GM12878 (cell line): Measurements from ENCODE around the gene TRAK2. TPM values are rescaled to one million over a fixed set of nuclear protein-coding genes. Genes with fewer than 3 reads are reported as not detected.

Experiments used
- ATAC-seq: fragments of 200-7000 bp; cut with Tn5 transposase; 3 replicates; pipeline ENCODE4 v1.9.1; 2020; ENCODE audit warnings: mild to moderate bottlenecking, moderate library complexity
- BruUV-seq: library from RNA; stranded (reverse); fragments of 400-500 nt; replicated peaks from 2 replicates; lab custom pipeline; 2021; lab: Mats Ljungman, UMichigan
- CTCF ChIA-PET: fragments of 300-600 bp; sonication (Branson Sonifier 250); formaldehyde crosslinking; extraction: SDS; loops from one replicate; lab custom pipeline; 2021; ENCODE audit warnings: inconsistent platforms; lab: Yijun Ruan, JAX
- POLR2A ChIA-PET: fragments of 350-600 bp; formaldehyde crosslinking; extraction: SDS; loops from one replicate; lab custom pipeline; 2021; ENCODE audit warnings: inconsistent platforms; lab: Charles Lee
- RAD21 ChIA-PET: fragments of 300-600 bp; sonication (Branson Sonifier 250); formaldehyde crosslinking; loops from one replicate; lab custom pipeline; 2023; ENCODE audit warnings: antibody characterized with exemption; ENCODE audit not compliant: unreplicated experiment; lab: Charles Lee
- SMC1A ChIA-PET: fragments of 300-600 bp; sonication (Branson Sonifier 250); formaldehyde crosslinking; loops from one replicate; lab custom pipeline; 2023; ENCODE audit not compliant: unreplicated experiment, uncharacterized antibody; lab: Charles Lee
- DNase-seq: peaks from one replicate; pipeline ENCODE4 v3.0.0-alpha.2; 2011; ENCODE audit warnings: low read depth, low spot score
- FAIRE-seq: peaks from 3 replicates; lab custom pipeline; 2011; peaks lifted over from hg19 to GRCh38; lab: Jason Lieb, UNC
- H2AFZ ChIP-seq: 2 replicates; pipeline ENCODE4 v1.6.0; 2011; ENCODE audit warnings: low read depth, low read length, control low read depth; ENCODE audit not compliant: control insufficient read depth
- H3K27ac ChIP-seq: 2 replicates; pipeline ENCODE4 v1.5.1; 2011; ENCODE audit warnings: control low read depth; ENCODE audit not compliant: control insufficient read depth, insufficient read depth
- H3K27me3 ChIP-seq, 2 experiments: replicated peaks in 1 of 2; 2 replicates each; pipeline versions ENCODE4 v1.6.0 to v1.6.1; 2011; ENCODE audit warnings: low read length in 1 of 2; ENCODE audit not compliant: control insufficient read depth in 2 of 2, insufficient read depth in 2 of 2
- H3K36me3 ChIP-seq, 2 experiments: 2 replicates each; pipeline ENCODE4 v1.5.1; 2011; ENCODE audit warnings: low read length in 1 of 2; ENCODE audit not compliant: control insufficient read depth in 2 of 2, insufficient read depth in 2 of 2
- H3K4me1 ChIP-seq: 2 replicates; pipeline ENCODE4 v1.6.1; 2011; ENCODE audit warnings: mild to moderate bottlenecking, low read length, moderate library complexity, mixed read lengths; ENCODE audit not compliant: control insufficient read depth, insufficient read depth
- H3K4me2 ChIP-seq: 2 replicates; pipeline ENCODE4 v1.6.0; 2011; ENCODE audit warnings: control low read depth; ENCODE audit not compliant: control insufficient read depth, insufficient read depth
- H3K4me3 ChIP-seq: fragments of 200-600 bp; sonication (generic); 2 replicates; pipeline ENCODE4 v1.5.1; 2016
- H3K79me2 ChIP-seq: 2 replicates; pipeline ENCODE4 v1.6.0; 2011; ENCODE audit warnings: low read length; ENCODE audit not compliant: control insufficient read depth, insufficient read depth
- H3K9ac ChIP-seq: 2 replicates; pipeline ENCODE4 v1.8.0; 2011; ENCODE audit warnings: low read length, control low read depth, mixed read lengths; ENCODE audit not compliant: control insufficient read depth, insufficient read depth
- H3K9me3 ChIP-seq: replicated peaks from 3 replicates; pipeline ENCODE4 v1.5.1; 2011; ENCODE audit warnings: mild to moderate bottlenecking, low read length; ENCODE audit not compliant: control insufficient read depth, insufficient read depth
- H4K20me1 ChIP-seq: 2 replicates; pipeline ENCODE4 v1.6.0; 2011; ENCODE audit not compliant: control insufficient read depth, insufficient read depth
- IRF4 ChIP-seq: IDR thresholded peaks from 2 replicates; pipeline ENCODE4 v1.6.1; 2011; ENCODE audit warnings: low read depth, low read length
- NFIC ChIP-seq: IDR thresholded peaks from 2 replicates; pipeline ENCODE4 v1.6.1; 2012; ENCODE audit warnings: low read depth, mild to moderate bottlenecking, inconsistent platforms, low read length, moderate library complexity
- NFXL1 ChIP-seq: fragments of 450-650 bp; IDR thresholded peaks from 2 replicates; pipeline ENCODE4 v1.6.1; 2017; ENCODE audit warnings: antibody characterized with exemption, mild to moderate bottlenecking, borderline replicate concordance
- NR2F1 ChIP-seq: fragments of 450-650 bp; conservative IDR thresholded peaks from 2 replicates; pipeline ENCODE4 v1.6.1; 2017; ENCODE audit warnings: mild to moderate bottlenecking
- SMAD1 ChIP-seq: fragments of 450-650 bp; IDR thresholded peaks from 2 replicates; pipeline ENCODE4 v1.6.1; 2018; ENCODE audit warnings: mild to moderate bottlenecking, low read depth; ENCODE audit not compliant: partially characterized antibody
- SMARCA5 ChIP-seq: fragments of 450-650 bp; IDR thresholded peaks from 2 replicates; pipeline ENCODE4 v1.6.1; 2017; ENCODE audit warnings: mild to moderate bottlenecking
- STAT1 ChIP-seq: fragments of 450-650 bp; conservative IDR thresholded peaks from 2 replicates; pipeline ENCODE4 v1.6.1; 2014; ENCODE audit warnings: antibody characterized with exemption, mild to moderate bottlenecking
- TARDBP ChIP-seq: IDR thresholded peaks from 2 replicates; pipeline ENCODE4 v1.6.1; 2016; ENCODE audit warnings: borderline replicate concordance
- YY1 ChIP-seq: IDR thresholded peaks from 2 replicates; pipeline ENCODE4 v1.6.1; 2011; ENCODE audit warnings: low read depth, mild to moderate bottlenecking, low read length
- ZBTB11 ChIP-seq: fragments of 450-650 bp; formaldehyde crosslinking; IDR thresholded peaks from 2 replicates; pipeline ENCODE4 v1.5.0; 2022; ENCODE audit warnings: mild to moderate bottlenecking, missing genetic modification characterization
- ZNF207 ChIP-seq: fragments of 450-650 bp; IDR thresholded peaks from 2 replicates; pipeline ENCODE4 v1.6.1; 2014; ENCODE audit warnings: antibody characterized with exemption, mild to moderate bottlenecking, borderline replicate concordance
- ZNF24 ChIP-seq: fragments of 450-650 bp; IDR thresholded peaks from 2 replicates; pipeline ENCODE4 v1.6.1; 2017; ENCODE audit warnings: antibody characterized with exemption, mild to moderate bottlenecking
- ZNF622 ChIP-seq: fragments of 450-650 bp; IDR thresholded peaks from 2 replicates; pipeline ENCODE4 v1.6.1; 2017; ENCODE audit warnings: mild to moderate bottlenecking, inconsistent platforms
- ZSCAN29 ChIP-seq: fragments of 450-650 bp; IDR thresholded peaks from 2 replicates; pipeline ENCODE4 v1.6.1; 2017; ENCODE audit warnings: mild to moderate bottlenecking, moderate library complexity
- WGBS: methylation state at CpG from one replicate; pipeline ENCODE4 v1.1.6; 2016; ENCODE audit warnings: low lambda C conversion rate; ENCODE audit not compliant: insufficient replicate concordance, insufficient coverage; ENCODE audit errors: missing lambda C conversion rate; 5-methylcytosine and 5-hydroxymethylcytosine counted together
- in situ Hi-C: fragments of 300-500 bp; cut with MboI; formaldehyde crosslinking; loops from 9 replicates; pipeline ENCODE4 v1.14.3; 2018; ENCODE audit warnings: mixed read lengths
- intact Hi-C: fragments of 100-400 bp; cut with micrococcal nuclease; formaldehyde crosslinking; loops from one replicate; pipeline ENCODE4 v1.14.2; 2022; ENCODE audit not compliant: unreplicated experiment
- polyA plus RNA-seq, 11 experiments: library from polyadenylated mRNA; depleted of rRNA in 4 of 11; unstranded in 6 of 11; stranded (reverse) in 5 of 11; fragments of >200 nt; fragmentation: Nextera tagmentation in 4 of 11; fragmentation: Illumina TruSeq in 1 of 11; extraction: Ambion mirVana in 4 of 11; extraction: Trizol in 1 of 11; gene quantifications; 1 replicate in 1 of 11; 2 replicates in 10 of 11; pipeline versions ENCODE4 v1.2.1 to v1.2.3, GENCODE V29; 2011 to 2016; ENCODE audit warnings: inconsistent platforms in 2 of 11, missing spikeins in 2 of 11, low read depth in 1 of 11
- total RNA-seq, 4 experiments: library from RNA; depleted of rRNA in 3 of 4; stranded (reverse); fragments of >200 nt in 3 of 4; fragmentation: Illumina TruSeq in 1 of 4; extraction: Trizol in 1 of 4; gene quantifications; 2 replicates each; pipeline versions ENCODE4 v1.2.1 to v1.2.3, GENCODE V29; 2013 to 2021

The TRAK2 gene
- total and polyA plus RNA-seq, 10 of the 15 experiments (the other 5 are each of a cell fraction or from before 2014, with no cell fraction given), result 5.2 to 20.0 (median 11.8) TPM

GRCh38 chr2:201432621-201433393 lies 18.5 kb downstream of the TRAK2 start:
- RAD21 ChIA-PET, result no interaction called here
- no TSS peak for BruUV-seq
- Histone ChIP-seq H3K27me3 (no peaks in the 10 kb centered on the region), H3K9me3 (no peaks in the 10 kb centered on the region; the same call in 2 of the 3 replicates), H3K79me2 (no peaks in the 10 kb centered on the region; the same call in 1 of the 2 replicates), H3K36me3 (no peaks in the 10 kb centered on the region), H3K4me1 (no peaks in the 10 kb centered on the region), H2AFZ (no peak overlapping the region), H4K20me1 (no peaks in the 10 kb centered on the region), H3K4me3 (no peak overlapping the region), H3K4me2 (no peak overlapping the region), H3K27ac (no peak overlapping the region), H3K9ac (no peak overlapping the region)
- in situ Hi-C loops, result no loop called here
- WGBS, result 100% methylated on average over 5 of the region's 5 CpGs
- POLR2A ChIA-PET, result interaction anchor here (1.1 kb wide), 1 partner anchor 19 kb away, joined by 3 read pairs; the partner anchor contains the start of gene STRADB
- DNase-seq (no peak), ATAC-seq (no peak), FAIRE-seq (no peak)
- TF ChIP-seq TARDBP (no peak), SMARCA5 (no peak), ZNF207 (no peak), ZSCAN29 (no peak), SMAD1 (no peak), IRF4 (no peak), STAT1 (no peak), YY1 (no peak), ZBTB11 (no peak), NFXL1 (no peak), NFIC (no peak), ZNF24 (no peak), ZNF622 (no peak), NR2F1 (no peak)
- CTCF ChIA-PET, result no interaction called here
- intact Hi-C loops, result no loop called here
- SMC1A ChIA-PET, result interaction anchor here (0.6 to 1.2 kb wide), 2 partner anchors 8 to 18 kb away, joined by 3 read pairs; no protein-coding TSS in a partner anchor
